Ovary (tissue), 9 donors: ENCODE measurements around the gene PRSS38. TPM values are rescaled to one million over a fixed set of nuclear protein-coding genes. Genes with fewer than 3 reads are reported as not detected.

Experiments
- DNase-seq, 5 donors: peaks; one replicate each; pipeline ENCODE4 v3.0.0-alpha.2; 2019 to 2020
- H3K27ac ChIP-seq, 2 donors: fragments of 200-600 bp; one replicate each; pipeline versions ENCODE4 v1.5.1 to v1.8.0; 2019 to 2022
- H3K27me3 ChIP-seq: fragments of 200-600 bp; one replicate; pipeline ENCODE4 v1.8.0; 2022
- H3K36me3 ChIP-seq: fragments of 200-600 bp; sonication (generic); one replicate; pipeline ENCODE4 v1.5.1; 2019
- H3K4me1 ChIP-seq: one replicate; pipeline ENCODE4 v1.8.1; 2013; ENCODE audit warnings: mild to moderate bottlenecking, moderate library complexity; ENCODE audit not compliant: insufficient read depth
- H3K4me3 ChIP-seq: fragments of 200-600 bp; sonication (generic); one replicate; pipeline ENCODE4 v1.5.1; 2017
- H3K9me3 ChIP-seq, 2 donors: fragments of 200-600 bp in 1 of 2; sonication (generic) in 1 of 2; one replicate each; pipeline versions ENCODE4 v1.5.1 to v1.8.1; 2013 to 2019; ENCODE audit warnings: mild to moderate bottlenecking in 1 of 2, moderate library complexity in 1 of 2
- EP300 ChIP-seq: sonication (generic); formaldehyde crosslinking; IDR thresholded peaks from one replicate; pipeline ENCODE4 v1.6.1; 2017; ENCODE audit warnings: antibody characterized with exemption
- POLR2A ChIP-seq: fragments of 450-650 bp; IDR thresholded peaks from one replicate; pipeline ENCODE4 v1.6.1; 2017; ENCODE audit warnings: antibody characterized with exemption, mild to moderate bottlenecking, moderate library complexity
- WGBS, 3 donors: extraction: QIAGEN DNeasy Blood & Tissue Kit in 1 of 3; methylation state at CpG; one replicate each; pipeline versions ENCODE4 v1.1.5 to v1.1.7; 2013 to 2017; 5-methylcytosine and 5-hydroxymethylcytosine counted together
- intact Hi-C, 4 donors: fragments of 100-400 bp; cut with DNase I; formaldehyde crosslinking; loops; one replicate each; pipeline versions ENCODE4 v1.11.0 to v1.15.1; 2022 to 2023
- polyA plus RNA-seq, 2 donors: library from polyadenylated mRNA; stranded (reverse); fragments of 200-250 nt in 1 of 2; fragments of 350-450 nt in 1 of 2; fragmentation: Illumina TruSeq in 1 of 2; extraction: RNeasy Lipid Tissue Mini Kit (QIAGEN cat#74804) in 1 of 2; gene quantifications; one replicate each; pipeline ENCODE4 v1.2.3, GENCODE V29; 2013 to 2014
- total RNA-seq, 7 donors: library from RNA; depleted of rRNA in 2 of 7; stranded (reverse); fragments of >200 nt in 2 of 7; fragmentation: NEBNext Ultra II Directional in 3 of 7; extraction: Animal tissue kit (Norgen Biotek cat#: 25700) in 3 of 7; gene quantifications; one replicate each; pipeline versions ENCODE4 v1.1.0 to v1.2.4, GENCODE V29; 2016 to 2023
- TF ChIP-seq, protein P1 (sequence below), 3 donors: fragments of 450-650 bp in 2 of 3; fragments of 200-600 bp in 1 of 3; IDR thresholded peaks; one replicate each; pipeline versions ENCODE4 v1.5.1 to v1.8.0; 2016 to 2022; ENCODE audit warnings: antibody characterized with exemption in 3 of 3, mild to moderate bottlenecking in 1 of 3
- donor health status: DM: no; HTN: no; CAD: no; lungs with moderate emphysema.
- donor health status: DM: no; HTN: no; CAD: no.
- donor health status: Bipolar disorder and iron deficiency.
- donor health status: DM: yes; HTN: yes; CAD: no.
- donor health status: DM: no; HTN: no; CAD: no.
- donor health status: DM: yes; HTN: yes; CAD: no.

PRSS38 gene
- total and polyA plus RNA-seq, 9 donors, result not detected

DNA sequence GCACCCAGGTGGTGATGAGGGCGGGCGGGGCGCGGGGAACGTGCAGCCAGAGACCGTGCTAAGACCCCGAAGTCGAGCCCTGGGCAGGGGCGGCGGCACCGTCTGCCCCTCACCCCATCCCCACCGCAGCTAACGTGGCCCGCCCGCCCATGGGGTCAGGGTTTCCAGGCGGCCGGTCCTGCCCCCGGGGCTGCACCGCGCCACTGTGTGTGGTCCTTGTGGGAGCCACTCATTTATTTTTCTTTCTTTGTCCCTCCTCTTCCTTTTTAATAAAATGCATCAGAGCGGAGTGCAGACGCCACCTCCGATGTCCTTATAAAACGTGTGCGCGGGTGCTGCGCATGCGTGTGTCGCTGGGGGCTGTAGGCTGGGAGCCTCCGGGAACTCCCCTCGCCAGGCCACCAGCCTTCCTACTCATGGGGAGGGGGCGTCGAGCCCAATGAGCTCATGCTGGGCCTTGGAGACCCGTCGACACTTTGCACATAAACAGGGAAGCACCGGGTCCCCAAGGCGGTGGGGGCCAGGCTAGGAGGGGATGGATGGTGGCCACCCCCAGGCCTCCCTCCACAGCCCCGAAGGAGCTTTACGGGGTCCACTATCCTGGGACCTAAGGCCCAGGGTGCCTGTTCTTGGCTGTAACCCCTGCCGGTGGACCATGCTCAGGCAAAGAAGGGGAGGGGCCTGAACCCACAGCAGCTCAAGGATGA is 72.4 kb downstream of the PRSS38 start:
- no peaks in the 10 kb centered on the region for H3K36me3 ChIP-seq
- WGBS, 3 donors, result 15 to 23% (median 20%) methylated on average over 35 to 40 of the region's 40 CpGs
- intact Hi-C loops, result no loop called here
- TF ChIP-seq POLR2A, result no peak
- TF ChIP-seq, protein P1, sequence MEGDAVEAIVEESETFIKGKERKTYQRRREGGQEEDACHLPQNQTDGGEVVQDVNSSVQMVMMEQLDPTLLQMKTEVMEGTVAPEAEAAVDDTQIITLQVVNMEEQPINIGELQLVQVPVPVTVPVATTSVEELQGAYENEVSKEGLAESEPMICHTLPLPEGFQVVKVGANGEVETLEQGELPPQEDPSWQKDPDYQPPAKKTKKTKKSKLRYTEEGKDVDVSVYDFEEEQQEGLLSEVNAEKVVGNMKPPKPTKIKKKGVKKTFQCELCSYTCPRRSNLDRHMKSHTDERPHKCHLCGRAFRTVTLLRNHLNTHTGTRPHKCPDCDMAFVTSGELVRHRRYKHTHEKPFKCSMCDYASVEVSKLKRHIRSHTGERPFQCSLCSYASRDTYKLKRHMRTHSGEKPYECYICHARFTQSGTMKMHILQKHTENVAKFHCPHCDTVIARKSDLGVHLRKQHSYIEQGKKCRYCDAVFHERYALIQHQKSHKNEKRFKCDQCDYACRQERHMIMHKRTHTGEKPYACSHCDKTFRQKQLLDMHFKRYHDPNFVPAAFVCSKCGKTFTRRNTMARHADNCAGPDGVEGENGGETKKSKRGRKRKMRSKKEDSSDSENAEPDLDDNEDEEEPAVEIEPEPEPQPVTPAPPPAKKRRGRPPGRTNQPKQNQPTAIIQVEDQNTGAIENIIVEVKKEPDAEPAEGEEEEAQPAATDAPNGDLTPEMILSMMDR (IDR thresholded peaks at IDR 0.05), result no peak
- TF ChIP-seq EP300, result no peak
- peak overlapping the region; percentile 68 to 75 for H3K27ac ChIP-seq
- H3K9me3 ChIP-seq, result no peaks in the 10 kb centered on the region
- peaks cover 9% of the 10 kb centered on the region for H3K4me1 ChIP-seq
- DNase-seq, result peak; percentile 46 to 80 (median 57)
- peak overlapping the region; percentile 34 for H3K4me3 ChIP-seq
- no peaks in the 10 kb centered on the region for H3K27me3 ChIP-seq

DNA sequence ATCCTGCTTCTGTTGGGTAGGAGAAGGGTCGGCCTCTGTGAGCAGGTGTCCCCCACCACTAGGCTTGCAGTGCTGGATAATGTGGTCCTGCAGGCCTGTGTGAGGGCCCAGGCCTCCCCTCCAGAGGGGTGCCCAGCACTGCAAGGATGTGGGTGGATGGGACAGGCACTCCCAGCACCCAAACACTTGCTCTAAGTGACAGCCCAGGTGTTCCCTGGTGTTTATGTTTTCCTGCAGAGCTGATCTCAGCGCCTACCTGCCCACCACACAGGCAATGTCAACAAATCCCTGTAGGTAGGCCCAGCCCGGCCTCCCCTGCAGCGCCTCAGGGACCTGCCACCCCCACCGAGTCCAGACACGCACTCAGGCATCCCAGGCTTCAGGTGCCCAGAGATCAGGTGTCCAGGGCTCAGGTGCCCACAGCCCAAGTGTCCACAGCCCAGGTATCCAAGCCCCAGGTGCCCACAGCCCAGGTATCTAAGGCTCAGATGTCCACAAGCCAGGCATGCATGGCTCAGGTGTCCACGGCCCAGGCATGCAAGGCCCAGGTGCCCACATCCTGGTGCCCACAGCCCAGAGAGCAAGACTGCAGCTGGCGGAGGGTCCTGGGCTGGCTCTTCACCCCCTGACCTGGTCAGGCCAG is 73.0 kb downstream of the PRSS38 start:
- Histone ChIP-seq H3K27ac (peak overlapping the region; percentile 68 to 75), H3K9me3 (no peaks in the 10 kb centered on the region), H3K36me3 (no peaks in the 10 kb centered on the region), H3K4me1 (peaks cover 9% of the 10 kb centered on the region), H3K4me3 (no peak overlapping the region), H3K27me3 (no peaks in the 10 kb centered on the region)
- TF ChIP-seq, protein P1 (IDR thresholded peaks at IDR 0.05), result no peak
- TF ChIP-seq POLR2A, result no peak
- no peak for TF ChIP-seq EP300
- 94 to 98% (median 98%) methylated on average over 8 of the region's 8 CpGs for WGBS, 3 donors
- intact Hi-C loops, result no loop called here
- peak in 4 of 5 donors; percentile 10 to 40 (median 24) for DNase-seq

DNA sequence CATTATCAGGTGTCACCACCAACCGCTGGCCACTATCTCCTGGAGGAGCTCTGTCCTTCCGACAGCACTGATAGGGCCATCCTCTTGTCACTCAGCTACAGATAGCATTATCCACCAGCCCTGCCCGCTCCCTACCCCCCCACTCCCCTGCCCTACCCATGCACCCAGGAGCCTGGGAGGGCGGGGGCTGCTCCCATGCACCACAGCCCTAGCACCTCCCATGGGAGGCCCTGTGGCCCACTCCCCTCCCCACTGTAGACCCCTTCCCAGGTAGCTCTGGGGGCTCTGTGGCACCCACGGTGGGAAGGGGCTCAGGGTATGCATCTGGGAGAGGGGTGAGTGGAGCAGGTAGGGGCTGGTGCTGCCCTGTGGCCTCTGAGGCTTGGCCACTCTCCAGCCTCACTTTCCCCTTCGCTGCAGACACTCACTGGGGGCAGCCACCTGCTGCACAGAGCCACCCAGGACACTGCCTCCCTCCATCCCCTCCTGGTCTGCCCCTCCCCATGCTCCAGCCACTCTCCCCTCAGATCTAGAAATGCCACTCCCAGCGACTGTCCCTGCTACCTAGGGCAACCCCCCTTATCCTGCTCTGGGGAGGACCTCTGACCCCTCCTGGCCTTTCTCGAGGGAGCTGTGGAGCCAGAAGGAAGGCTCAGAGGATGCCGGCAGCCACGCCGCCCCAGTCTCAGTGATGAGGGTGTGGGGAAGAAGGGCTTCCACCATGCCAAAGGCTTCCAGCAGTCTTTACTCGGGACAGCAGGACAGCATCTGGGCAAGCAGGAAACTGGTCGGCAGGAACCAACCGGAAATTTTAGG is 73.8 kb downstream of the PRSS38 start:
- Histone ChIP-seq H3K36me3 (no peaks in the 10 kb centered on the region), H3K27me3 (no peaks in the 10 kb centered on the region), H3K9me3 (no peaks in the 10 kb centered on the region), H3K4me3 (no peak overlapping the region), H3K27ac (no peak overlapping the region), H3K4me1 (peaks cover 9% of the 10 kb centered on the region)
- TF ChIP-seq EP300 (no peak), POLR2A (no peak)
- TF ChIP-seq, protein P1 (IDR thresholded peaks at IDR 0.05), result no peak
- 58 to 70% (median 63%) methylated on average over 14 of the region's 14 CpGs for WGBS, 3 donors
- intact Hi-C loops, result no loop called here
- peak; percentile 12 to 42 (median 20) for DNase-seq

GRCh38 chr1:227889863-227890405 is 74.5 kb downstream of the PRSS38 start:
- no peak overlapping the region for H3K4me3 ChIP-seq
- H3K4me1 ChIP-seq, result peaks cover 9% of the 10 kb centered on the region
- TF ChIP-seq POLR2A, result no peak
- TF ChIP-seq, protein P1 (IDR thresholded peaks at IDR 0.05), result no peak
- no peak for TF ChIP-seq EP300
- H3K27me3 ChIP-seq, result no peaks in the 10 kb centered on the region
- H3K36me3 ChIP-seq, result no peaks in the 10 kb centered on the region
- intact Hi-C loops, result no loop called here
- DNase-seq, result peak in 3 of 5 donors; percentile 5 to 20 (median 19)
- H3K27ac ChIP-seq, result no peak overlapping the region
- no peaks in the 10 kb centered on the region for H3K9me3 ChIP-seq
- WGBS, 3 donors, result 87 to 90% (median 89%) methylated on average over 13 of the region's 13 CpGs
